GM19324 (cell line): ENCODE data around the gene ZNF44.
"Not testable (repeated sequence)": the region's sequence is repeated elsewhere in the genome, so short reads cannot be mapped to it uniquely, and the experiment has no call there.

ENCODE experiments used
- ATAC-seq: cut with Tn5 transposase; IDR thresholded peaks from one replicate; pipeline ENCODE4 v1.9.1; 2021; ENCODE audit warnings: mild to moderate bottlenecking, moderate library complexity; ENCODE audit not compliant: unreplicated experiment, low FRiP score

ZNF44 gene

DNA sequence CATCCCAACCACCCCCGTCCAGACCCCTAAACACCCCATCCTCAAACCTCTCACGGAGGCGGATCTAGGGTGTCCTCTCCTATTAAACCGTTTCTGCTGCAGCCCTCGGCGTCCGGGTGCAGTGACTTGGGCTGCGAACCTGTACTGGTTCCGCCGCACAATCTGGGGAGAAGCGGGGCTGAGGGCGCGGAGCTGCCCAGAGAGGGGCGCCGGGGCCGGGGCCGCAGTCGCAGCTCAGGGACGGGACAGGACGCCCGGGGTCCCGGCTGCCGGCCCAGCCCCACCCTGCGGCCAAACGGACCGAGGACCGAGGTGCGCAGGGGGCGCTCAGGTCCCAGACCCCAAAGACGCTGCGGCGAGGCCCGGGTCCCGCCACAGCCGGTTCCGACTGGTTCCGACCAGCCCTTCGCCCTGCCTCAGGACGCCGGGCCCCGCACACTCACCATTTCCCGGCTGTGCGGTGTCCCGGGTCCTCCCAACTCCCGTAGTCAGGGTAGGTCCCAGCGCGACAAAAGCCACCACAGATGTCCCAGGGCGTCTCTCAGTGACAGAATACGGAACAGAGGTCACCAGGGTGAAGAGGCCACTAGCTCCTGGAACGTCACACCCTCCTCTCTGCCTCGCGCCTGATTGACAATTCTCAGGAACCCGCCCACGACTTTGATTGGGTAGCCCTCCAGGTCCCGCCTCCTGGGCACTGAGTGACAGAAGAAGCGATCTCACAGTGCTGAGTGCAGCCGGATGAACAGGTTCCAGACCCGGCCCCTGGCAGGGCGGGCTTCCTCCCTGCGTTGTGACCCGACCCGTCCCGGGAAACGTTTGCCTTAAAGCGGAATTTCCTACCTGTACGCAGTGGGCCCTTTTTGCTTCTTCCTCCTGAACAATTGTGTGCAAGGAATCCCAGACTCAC lies at the start of gene ZNF44:
ZNF44 (minus strand) TSS at position 635 of the 910 bp plus-strand sequence; CDS start at position 446, 189 bp downstream.
- peak; percentile 95 for ATAC-seq

DNA sequence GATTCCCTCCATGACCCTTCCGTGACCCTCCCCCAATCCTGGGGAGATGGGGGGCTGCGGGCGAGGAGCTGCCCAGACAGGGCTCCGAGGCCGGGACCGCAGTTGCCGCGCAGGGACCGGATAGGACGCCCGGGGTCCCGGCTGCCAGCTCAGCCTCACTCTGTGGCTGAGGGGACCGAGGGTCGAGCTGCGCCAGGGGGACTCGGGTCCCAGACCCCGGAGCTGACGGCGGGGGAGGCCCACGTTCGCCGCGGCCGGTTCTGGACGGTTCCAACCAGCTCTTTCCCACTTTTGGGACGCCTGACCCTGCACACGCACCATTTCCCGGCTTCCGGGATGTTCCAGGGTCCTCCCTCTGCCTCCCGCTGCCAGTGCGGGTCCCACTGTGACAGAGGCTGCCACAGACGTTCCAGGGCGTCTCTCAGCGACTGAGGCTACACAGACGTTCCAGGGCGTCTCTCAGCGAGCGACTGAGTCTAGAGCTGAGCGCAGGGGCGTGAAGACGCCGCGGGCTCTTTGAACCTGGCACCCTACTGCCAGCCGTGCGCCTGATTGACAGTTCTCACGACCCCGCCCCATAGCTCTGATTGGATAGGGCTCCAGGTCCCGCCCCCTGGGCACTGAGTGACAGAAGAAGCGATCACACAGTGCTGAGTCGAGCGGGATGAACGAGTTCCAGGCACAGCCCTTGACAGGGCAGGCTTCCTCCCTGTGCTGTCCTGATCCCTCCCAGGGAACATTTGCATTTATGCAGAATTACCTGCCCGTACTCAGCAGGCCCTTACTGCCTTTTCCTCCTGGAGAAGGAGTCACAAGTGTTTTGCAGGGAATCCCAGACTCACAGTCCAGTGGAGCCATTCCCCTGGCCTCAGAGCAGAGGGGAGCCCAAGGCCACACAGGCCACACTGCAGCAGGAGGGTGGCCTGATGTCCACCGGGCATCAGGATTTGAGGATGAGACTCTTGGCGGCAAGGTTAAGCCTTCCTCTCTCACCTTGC lies 38.8 kb upstream of the ZNF44 start, which contains the start of gene ZNF563:
ZNF563 (minus strand) TSS at position 472 of the 998 bp plus-strand sequence; CDS start at position 321, 151 bp downstream.
- peak; percentile 96 for ATAC-seq

DNA sequence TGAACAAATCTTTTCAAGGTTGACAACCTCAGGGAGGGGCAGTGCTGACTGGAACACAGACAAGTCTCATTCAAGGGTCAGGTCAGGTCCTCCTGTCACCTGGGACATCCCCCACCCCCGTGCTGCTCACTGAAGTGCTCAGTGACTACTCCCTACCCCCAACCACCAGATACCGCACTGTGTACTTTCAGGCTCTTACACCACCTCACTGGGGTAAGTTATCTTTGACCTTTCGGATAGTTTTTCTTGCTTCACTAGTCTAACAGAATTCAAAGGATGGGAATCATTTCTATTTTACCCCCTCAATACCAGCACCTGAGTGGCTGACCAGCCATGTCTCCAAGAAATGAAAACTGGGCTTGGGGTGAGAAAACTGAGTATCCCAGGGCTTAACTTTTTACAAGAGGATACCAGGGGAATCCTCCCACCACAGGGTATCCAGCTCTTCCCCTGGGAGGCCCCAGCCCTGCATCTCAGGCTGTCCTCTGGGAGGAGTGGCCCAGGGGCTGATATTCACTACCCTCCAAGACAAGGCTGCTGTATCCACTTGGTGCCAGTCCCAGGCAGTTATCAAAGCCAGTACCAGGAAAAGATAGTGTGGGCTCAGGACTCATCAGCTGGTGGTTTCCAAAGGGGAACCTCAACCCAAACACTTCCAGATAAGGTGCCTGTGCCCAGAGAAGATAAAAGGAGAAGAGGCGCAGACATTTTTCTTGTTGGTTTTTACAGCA lies 36.7 kb upstream of the ZNF44 start:
- ATAC-seq = no peak

DNA sequence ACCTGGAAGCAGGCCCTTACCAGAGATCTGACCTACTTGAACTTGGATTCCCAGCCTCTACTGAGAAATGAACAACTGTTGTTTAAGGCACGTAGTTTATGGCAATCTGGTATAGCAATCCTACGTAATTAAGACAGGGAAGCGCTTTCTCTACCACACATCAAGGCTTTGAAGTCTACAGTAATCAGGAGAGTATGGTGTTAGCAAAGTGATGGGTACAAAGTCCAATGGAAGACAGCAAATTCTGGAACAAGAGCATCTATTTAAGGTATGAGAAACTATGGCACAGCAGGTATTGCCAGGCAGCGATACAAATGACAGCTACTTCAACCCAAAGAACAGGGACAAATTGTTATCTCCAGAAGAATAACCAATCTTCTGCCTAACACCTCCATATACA lies 35.7 kb upstream of the ZNF44 start:
- no peak for ATAC-seq

DNA sequence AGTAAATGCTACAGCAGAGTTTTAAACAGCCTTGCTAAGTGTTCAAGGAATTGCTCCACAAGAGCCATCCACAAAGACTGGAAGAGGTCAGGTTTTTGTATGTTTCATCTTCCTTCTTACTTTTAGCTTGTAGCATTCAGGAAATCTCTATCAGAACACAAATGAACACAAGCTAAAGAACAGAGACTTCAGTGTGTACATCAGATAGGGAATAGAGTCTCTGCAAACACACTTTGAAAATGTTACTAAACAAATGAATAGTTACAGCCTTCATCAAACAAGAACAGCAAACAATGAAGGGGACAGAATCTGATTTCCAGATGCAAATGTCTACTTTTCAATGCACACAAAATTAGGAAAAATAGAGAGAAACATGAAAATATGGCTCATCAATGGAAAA lies 31.0 kb upstream of the ZNF44 start:
- ATAC-seq = no peak

DNA sequence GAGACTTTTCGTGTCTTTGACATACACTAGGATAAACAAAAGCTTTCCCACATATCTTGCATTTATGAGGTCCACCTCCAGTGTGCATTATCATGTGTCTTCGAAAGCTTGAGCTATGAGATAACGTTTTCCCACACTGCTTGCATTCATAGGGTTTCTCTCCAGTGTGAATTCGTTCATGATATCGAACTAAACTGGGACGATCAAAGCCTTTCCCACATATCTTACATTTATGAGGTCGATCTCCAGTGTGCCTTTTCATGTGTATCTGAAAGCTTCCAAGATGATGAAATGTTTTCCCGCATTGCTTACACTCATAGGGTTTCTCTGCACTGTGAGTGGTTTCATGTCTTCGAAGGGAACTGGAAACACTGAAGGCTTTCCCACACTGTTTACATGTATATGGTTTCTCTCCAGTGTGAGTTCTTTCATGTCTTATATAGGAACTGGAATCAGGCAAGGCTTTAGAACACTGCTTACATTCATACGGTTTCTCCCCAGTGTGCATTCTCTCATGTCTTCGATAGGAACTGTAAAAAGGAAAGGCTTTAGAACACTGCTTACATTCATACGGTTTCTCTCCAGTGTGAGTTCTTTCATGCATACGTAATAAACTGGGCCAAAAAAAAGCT lies 24.2 kb upstream of the ZNF44 start:
- ATAC-seq = no peak

DNA sequence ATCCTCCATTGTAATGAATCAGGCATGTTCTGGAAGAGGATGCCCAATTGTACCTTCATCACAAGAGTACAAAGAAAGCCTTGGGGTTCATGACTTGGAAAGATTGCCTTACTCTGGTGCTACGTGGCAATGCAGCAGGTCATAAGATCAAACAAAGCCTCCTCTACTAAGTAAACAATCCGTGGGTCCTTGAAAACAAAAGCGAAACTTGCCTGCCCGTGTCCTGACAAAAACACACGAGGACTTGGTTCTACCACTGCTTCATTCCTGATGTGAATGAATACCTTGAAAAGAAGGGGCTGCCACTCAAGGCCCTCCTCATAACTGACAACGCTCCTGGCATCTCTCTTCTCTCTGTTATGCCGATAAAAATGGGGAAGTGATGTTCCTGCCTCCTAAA lies 19.9 kb upstream of the ZNF44 start:
- ATAC-seq = no peak

DNA sequence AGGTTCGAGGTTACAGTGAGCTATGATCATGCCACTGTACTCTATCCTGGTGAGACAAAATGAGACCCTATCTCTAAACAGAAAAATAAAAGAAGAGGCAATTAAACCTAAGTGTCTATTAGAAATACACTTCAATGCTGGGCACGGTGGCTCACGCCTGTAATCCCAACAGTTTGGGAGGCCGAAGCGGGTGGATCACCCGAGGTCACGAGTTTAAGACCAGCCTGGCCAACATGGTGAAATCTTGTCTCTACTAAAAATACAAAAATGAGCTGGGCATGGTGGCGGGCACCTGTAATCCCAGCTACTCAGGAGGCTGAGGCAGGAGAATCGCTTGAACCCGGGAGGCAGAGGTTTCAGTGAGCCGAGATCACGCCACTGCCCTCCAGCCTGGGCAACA lies 14.2 kb upstream of the ZNF44 start:
- ATAC-seq = not testable (repeated sequence)

DNA sequence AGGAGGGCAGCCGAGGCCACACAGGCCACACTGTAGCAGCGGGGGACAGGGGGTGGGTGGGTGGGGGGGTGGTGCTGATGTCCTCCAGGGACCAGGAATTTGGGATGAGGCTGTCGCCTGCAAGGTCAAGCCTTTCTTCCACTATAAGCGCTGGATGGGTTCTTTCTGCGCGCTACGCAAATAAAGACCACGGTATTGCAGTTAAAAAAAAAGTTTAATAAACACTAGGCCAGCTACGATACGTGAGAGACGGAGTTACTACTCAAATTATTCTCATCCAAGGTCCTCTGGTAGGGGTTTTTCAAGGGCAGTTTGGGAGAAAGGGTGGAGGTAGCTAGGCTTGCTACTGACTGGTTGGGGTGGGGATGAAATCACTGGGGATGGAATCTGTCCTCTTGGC lies 508 bp upstream of the ZNF44 start:
- ATAC-seq = peak; percentile 6

DNA sequence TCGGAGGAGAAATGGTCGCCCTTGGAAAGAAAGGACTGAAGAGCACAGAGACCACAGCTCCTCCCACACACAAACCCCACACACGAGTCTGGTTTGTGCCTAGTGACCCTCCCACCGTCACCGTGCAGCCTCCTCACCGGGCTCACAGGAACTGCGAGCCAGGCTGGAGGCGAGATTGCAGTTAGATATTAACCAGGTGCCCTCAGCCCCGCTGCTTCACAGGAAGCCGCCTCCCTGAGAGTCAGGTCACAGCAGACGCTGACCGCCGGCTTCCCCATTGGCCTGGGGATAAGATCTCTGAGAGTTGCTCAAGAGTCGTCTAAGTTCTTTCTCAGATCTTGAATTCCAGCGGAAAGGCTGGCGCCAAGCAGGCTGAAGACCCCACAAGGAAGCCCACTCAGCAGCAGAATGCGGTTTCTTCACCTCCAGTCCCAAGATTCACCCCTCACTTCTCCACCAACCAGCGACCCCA lies 870 bp downstream of the ZNF44 start:
- peak; percentile 55 for ATAC-seq

DNA sequence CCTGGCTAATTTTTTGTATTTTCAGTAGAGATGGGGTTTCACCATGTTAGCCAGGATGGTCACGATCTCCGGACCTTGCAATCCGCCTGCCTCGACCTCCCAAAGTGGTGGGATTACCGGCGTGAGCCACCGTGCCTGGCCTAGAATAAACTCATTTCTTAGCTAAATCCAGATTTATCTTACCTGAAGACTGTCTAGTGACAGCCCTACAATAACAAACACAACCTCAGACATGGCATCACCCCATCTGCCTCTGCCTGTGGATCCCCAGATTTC lies 5.0 kb downstream of the ZNF44 start:
- ATAC-seq = no peak

DNA sequence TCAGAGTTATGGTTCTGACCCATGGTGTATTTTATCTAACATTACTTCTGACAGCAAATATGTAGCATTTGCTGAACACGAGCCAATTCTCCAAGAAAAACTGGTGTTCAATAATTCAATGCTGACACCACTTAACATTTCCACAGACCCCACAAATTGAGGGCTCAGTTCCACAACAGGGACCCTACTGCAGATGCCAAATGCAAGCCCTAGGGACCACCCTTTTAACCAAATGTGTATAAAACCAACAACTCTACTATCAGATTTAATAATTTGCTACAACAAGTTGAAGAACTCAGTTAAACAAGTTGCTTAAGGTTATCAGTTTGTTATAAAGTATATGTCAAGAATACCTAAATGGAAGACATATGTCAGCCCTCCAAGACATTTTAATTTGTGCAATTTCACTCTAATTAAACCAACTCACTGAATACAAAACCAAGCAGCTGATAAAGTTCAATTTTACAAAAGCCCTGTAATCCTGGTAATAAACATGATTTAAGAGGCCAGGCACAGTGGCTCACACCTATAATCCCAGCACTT lies 6.7 kb downstream of the ZNF44 start:
- no peak for ATAC-seq

DNA sequence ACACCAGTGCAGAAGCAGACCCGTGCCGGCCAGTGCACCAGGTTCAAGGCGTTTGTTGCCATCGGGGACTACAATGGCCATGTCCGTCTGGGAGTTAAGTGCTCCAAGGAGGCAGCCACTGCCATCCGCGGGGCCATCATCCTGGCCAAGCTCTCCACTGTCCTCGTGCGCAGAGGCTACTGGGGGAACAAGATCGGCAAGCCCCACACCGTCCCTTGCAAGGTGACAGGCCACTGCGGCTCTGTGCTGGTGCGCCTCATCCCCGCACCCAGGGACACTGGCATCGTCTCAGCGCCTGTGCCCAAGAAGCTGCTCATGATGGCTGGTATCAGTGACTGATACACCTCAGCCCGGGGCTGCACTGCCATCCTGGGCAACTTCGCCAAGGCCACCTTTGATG lies 10.1 kb downstream of the ZNF44 start:
- ATAC-seq = no peak

DNA sequence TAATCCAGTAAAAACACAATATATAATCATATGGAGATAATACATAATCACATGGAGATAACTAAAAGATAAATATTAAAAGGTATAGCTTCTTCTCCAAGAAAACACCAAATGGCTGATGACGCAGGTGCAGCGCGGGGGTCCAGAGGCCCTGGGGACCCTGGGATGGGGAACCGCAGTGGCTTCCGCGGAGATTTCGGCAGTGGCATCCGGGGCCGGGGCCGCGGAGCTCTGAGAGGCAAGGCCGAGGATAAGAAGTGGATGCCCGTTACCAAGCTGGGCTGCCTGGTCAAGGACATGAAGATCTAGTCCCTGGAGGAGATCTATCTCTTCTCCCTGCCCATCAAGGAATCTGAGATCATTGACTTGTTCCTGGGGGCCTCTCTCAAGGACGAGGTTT lies 10.5 kb downstream of the ZNF44 start:
- ATAC-seq = no peak

DNA sequence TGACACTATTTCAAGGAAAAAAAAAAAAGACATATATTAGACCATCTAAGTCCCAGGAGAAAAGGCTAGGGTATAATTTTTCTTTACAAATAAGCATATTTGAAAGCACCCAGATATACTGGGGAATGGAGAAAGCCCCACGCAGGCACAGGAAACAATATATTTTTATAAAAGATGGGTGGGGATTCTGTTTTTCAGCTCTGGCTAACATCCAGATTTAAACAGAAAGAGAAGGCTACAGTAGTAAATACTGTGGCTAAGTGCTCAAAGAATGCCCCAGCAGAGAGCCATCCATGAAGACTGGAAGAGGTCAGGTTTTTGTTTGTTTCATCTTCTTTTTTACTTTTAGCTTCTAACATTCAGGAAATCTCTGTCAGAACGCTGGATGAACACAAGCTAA lies 16.0 kb downstream of the ZNF44 start:
- no peak for ATAC-seq

DNA sequence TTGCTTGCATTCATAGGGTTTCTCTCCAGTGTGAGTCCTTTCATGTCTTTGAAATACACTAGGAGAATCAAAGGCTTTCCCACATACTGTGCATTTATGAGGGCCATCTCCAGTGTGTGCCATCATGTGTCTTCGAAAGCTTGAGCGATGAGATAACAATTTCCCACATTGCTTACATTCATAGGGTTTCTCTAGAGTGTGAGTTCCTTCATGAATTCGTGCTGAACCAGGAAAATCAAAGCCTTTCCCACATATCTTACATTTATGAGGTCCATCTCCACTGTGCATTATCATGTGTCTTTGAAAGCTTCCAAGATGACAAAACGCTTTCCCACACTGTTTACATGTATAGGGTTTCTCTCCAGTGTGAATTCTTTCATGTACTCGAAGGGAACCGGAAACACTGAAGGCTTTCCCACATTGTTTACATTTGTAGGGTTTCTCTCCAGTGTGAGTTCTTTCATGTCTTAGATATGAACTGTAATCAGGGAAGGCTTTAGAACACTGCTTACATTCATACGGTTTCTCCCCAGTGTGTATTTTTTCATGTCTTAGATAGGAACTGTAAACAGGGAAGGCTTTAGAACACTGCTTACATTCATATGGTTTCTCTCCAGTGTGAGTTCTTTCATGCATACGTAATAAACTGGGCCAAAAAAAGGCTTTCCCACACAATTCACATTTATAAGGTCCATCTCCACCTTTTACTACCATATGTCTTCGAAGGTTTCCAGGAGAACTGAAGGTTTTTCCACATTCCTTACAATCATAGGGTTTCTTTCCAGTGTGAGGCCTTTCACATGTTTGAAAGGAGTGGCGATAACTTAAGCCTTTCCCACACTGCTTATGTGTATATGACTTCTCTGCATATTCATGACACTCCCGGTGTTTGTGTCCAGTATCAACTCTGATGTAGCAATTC lies 21.4 kb downstream of the ZNF44 start:
- no peak for ATAC-seq

DNA sequence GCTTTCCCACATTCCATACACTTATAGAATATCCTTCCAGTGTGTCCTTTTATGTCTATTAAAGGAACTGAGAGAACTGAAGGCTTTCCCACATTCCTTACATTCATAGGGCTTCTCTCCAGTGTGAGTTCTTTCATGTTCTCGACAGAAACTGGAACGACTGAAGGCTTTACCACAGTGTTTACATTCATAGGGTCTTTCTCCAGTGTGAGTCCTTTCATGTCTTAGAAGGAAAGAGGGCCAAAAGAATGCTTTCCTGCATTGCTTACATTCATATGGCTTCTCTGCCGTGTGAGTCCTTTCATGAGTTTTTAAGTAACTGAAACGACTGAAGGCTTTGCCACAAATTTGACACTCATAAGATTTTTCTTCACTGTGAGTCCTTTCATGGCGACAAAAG lies 22.3 kb downstream of the ZNF44 start:
- ATAC-seq = no peak

DNA sequence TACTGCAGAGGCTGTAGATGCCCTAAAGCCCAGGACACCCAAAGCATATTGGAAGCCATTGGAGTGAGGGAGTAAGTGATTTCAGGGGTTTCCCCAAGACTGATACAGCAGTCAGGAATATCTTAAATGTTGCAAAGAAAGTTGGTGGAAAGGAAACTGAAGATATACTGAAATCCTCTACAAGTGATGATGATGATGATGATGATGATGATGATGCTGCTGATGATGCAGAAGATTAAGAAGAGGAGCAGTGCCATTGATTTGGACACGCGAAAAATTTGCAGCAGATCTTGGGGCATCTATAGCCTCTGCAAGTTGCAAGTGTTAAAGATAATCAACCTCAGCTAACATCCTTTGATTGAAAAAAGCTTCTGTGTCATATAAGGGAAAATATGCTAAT lies 23.8 kb downstream of the ZNF44 start:
- no peak for ATAC-seq
